Transverse colon (tissue), 4 donors: Measurements from ENCODE around the gene ATXN10. TPM values are rescaled to one million over a fixed set of nuclear protein-coding genes. Genes with fewer than 3 reads are reported as not detected.

Source experiments
- DNase-seq: peaks from one replicate; pipeline ENCODE4 v3.0.0-alpha.2; 2019
- H3K27ac ChIP-seq, 4 donors: fragments of 200-600 bp; sonication (generic); 2 replicates each; pipeline ENCODE4 v1.5.1; 2016 to 2018; ENCODE audit warnings: inconsistent platforms in 4 of 4
- H3K27me3 ChIP-seq: fragments of 200-600 bp; sonication (generic); 2 replicates; pipeline ENCODE4 v1.5.1; 2017; ENCODE audit warnings: inconsistent platforms
- H3K36me3 ChIP-seq, 4 donors: fragments of 200-600 bp; sonication (generic); 2 replicates each; pipeline ENCODE4 v1.5.1; 2017 to 2019; ENCODE audit warnings: inconsistent platforms in 4 of 4
- H3K4me1 ChIP-seq, 4 donors: fragments of 200-600 bp; sonication (generic); 2 replicates each; pipeline ENCODE4 v1.5.1; 2017 to 2020; ENCODE audit warnings: inconsistent platforms in 4 of 4
- H3K4me3 ChIP-seq, 4 donors: fragments of 200-600 bp; sonication (generic); 1 replicate in 1 of 4; 2 replicates in 3 of 4; pipeline versions ENCODE4 v1.5.1 to v1.6.1; 2017 to 2019; ENCODE audit warnings: inconsistent platforms in 4 of 4
- H3K9me3 ChIP-seq, 2 donors: fragments of 200-600 bp; sonication (generic); 2 replicates each; pipeline ENCODE4 v1.5.1; 2017 to 2019; ENCODE audit warnings: inconsistent platforms in 2 of 2
- CTCF ChIP-seq, 5 experiments: fragments of 200-600 bp in 3 of 5; fragments of 450-650 bp in 2 of 5; sonication (generic) in 3 of 5; IDR thresholded peaks; 1 replicate in 2 of 5; 2 replicates in 3 of 5; pipeline ENCODE4 v1.5.1; 2016 to 2017; ENCODE audit warnings: antibody characterized with exemption in 5 of 5, inconsistent platforms in 3 of 5, mild to moderate bottlenecking in 2 of 5, moderate library complexity in 1 of 5
- EP300 ChIP-seq: sonication (generic); formaldehyde crosslinking; IDR thresholded peaks from one replicate; pipeline ENCODE4 v1.6.1; 2017; ENCODE audit warnings: antibody characterized with exemption, low read depth
- POLR2A ChIP-seq: fragments of 450-650 bp; IDR thresholded peaks from one replicate; pipeline ENCODE4 v1.6.1; 2016; ENCODE audit warnings: antibody characterized with exemption, mild to moderate bottlenecking, moderate library complexity
- POLR2AphosphoS5 ChIP-seq, 3 donors: sonication (generic); formaldehyde crosslinking; IDR thresholded peaks; one replicate each; pipeline ENCODE4 v1.6.1; 2016; ENCODE audit warnings: antibody characterized with exemption in 3 of 3
- WGBS, 2 donors: methylation state at CpG; one replicate each; pipeline ENCODE4 v1.1.5; 2018; ENCODE audit warnings: low coverage in 1 of 2; 5-methylcytosine and 5-hydroxymethylcytosine counted together
- in situ Hi-C, 4 donors: fragments of 200-750 bp; cut with MboI; loops; one replicate each; pipeline versions ENCODE4 v1.15.0 to v1.15.1; 2017; ENCODE audit warnings: low sequenced_read_pairs in 3 of 4, low pct_ligation_motif_present in 1 of 4, low pct_unique_long_range_greater_than_20kb in 1 of 4
- intact Hi-C: fragments of 100-400 bp; cut with DNase I; formaldehyde crosslinking; loops from one replicate; pipeline ENCODE4 v1.15.1; 2023; ENCODE audit warnings: low total_unique reads
- total RNA-seq, 4 donors: library from RNA; depleted of rRNA; stranded (reverse); fragments of >200 nt; gene quantifications; one replicate each; pipeline ENCODE4 v1.1.0, GENCODE V29; 2016

ATXN10 gene
- total RNA-seq, 4 donors from 2014 or later = 27.3 to 88.3 (median 47.8) TPM

- intact Hi-C loops = no loop called here
- DNase-seq = peak; percentile 3
- 19 to 35% methylated on average over 5 to 25 of the region's 25 CpGs for WGBS, 2 donors
- peaks cover 80% of the 10 kb centered on the region for H3K27me3 ChIP-seq
- TF ChIP-seq CTCF (IDR thresholded peaks at IDR 0.05) (no peak), POLR2A (no peak), EP300 (no peak), POLR2AphosphoS5 (IDR thresholded peaks at IDR 0.05) (no peak)
- in situ Hi-C loops = no loop called here
- no peak overlapping the region for H3K27ac ChIP-seq
- no peaks in the 10 kb centered on the region for H3K9me3 ChIP-seq
- H3K36me3 ChIP-seq = no peaks in the 10 kb centered on the region
- H3K4me1 ChIP-seq = no peaks in the 10 kb centered on the region
- H3K4me3 ChIP-seq = no peak overlapping the region
Observed at GRCh38 chr22:45878051-45878781, 206.6 kb downstream of the ATXN10 start.

GRCh38 chr22:45878901-45879551 lies 207.4 kb downstream of the ATXN10 start:
- intact Hi-C loops = no loop called here
- Histone ChIP-seq H3K4me3 (no peak overlapping the region), H3K4me1 (no peaks in the 10 kb centered on the region), H3K27ac (no peak overlapping the region), H3K9me3 (no peaks in the 10 kb centered on the region), H3K36me3 (no peaks in the 10 kb centered on the region), H3K27me3 (peaks cover 79% of the 10 kb centered on the region)
- TF ChIP-seq POLR2A (no peak), CTCF (IDR thresholded peaks at IDR 0.05) (no peak), EP300 (no peak), POLR2AphosphoS5 (IDR thresholded peaks at IDR 0.05) (no peak)
- in situ Hi-C loops = no loop called here
- WGBS, 2 donors = 20 to 39% methylated on average over 1 to 9 of the region's 16 CpGs
- no peak for DNase-seq

DNA sequence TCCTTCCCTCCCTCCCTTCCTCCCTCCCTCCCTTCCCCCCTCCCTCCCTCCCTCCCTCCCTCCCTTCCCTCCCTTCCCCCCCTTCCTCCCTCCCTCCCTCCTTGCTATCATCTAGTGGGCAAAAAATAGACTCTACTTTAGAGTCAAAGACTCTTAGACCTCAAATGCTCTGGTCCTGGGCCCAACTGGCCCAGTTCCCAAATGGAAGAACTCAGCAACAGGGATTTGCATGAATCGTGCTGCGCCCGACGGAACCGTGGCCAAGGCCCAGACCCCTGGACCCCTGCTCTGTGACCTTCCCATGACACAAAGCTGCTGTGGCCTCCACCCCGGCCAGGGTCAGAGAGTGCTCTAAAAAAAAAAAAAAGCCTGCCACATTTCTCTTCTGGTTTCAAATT lies 207.9 kb downstream of the ATXN10 start:
- 44 to 80% methylated on average over 1 to 6 of the region's 6 CpGs for WGBS, 2 donors
- H3K27me3 ChIP-seq = peaks cover 77% of the 10 kb centered on the region
- DNase-seq = no peak
- no peaks in the 10 kb centered on the region for H3K4me1 ChIP-seq
- in situ Hi-C loops (no loop called here), intact Hi-C loops (no loop called here)
- TF ChIP-seq POLR2AphosphoS5 (IDR thresholded peaks at IDR 0.05) = no peak
- TF ChIP-seq POLR2A = no peak
- no peak for TF ChIP-seq CTCF (IDR thresholded peaks at IDR 0.05)
- H3K9me3 ChIP-seq = no peaks in the 10 kb centered on the region
- no peaks in the 10 kb centered on the region for H3K36me3 ChIP-seq
- no peak overlapping the region for H3K4me3 ChIP-seq
- no peak overlapping the region for H3K27ac ChIP-seq

DNA sequence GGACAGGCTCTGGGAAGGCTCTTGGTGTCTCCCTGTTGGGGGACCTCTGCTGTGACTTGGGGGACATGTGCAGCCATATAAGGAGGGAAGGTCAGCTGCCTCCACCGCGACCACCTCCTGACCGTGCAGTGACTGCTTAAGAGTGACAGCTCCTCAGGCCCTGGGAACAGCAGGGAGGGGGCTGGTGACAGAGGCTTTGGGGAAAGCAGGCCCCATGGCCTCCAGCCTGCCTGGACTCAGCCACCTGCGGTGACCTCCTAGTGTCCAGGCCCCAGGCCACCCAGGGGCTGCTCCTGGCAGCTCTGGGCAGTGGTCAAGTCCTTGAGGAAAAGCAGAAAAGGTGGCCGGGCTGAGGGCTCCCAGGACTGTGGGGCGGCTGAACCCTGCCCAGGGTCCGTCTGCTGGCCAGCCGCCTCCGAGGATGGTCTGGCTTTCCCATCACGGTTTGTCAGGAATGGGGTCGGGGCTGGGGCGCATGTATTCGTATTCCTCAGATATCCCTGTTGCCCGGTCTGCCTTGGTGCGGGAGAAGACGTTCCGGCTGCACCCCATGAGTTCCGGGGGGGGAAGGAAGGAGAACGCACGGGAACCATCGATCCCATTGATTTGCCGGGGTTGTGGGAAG lies 208.6 kb downstream of the ATXN10 start:
- DNase-seq = no peak
- in situ Hi-C loops (no loop called here), intact Hi-C loops (no loop called here)
- H3K4me1 ChIP-seq = no peaks in the 10 kb centered on the region
- peaks cover 78% of the 10 kb centered on the region for H3K27me3 ChIP-seq
- WGBS, 2 donors = 50% methylated on average over 22 of the region's 22 CpGs; no CpG with 5 or more reads in 1 of the 2 donors
- TF ChIP-seq CTCF (IDR thresholded peaks at IDR 0.05) = no peak
- TF ChIP-seq POLR2A = no peak
- no peak for TF ChIP-seq EP300
- TF ChIP-seq POLR2AphosphoS5 (IDR thresholded peaks at IDR 0.05) = no peak
- no peak overlapping the region for H3K27ac ChIP-seq
- no peaks in the 10 kb centered on the region for H3K9me3 ChIP-seq
- H3K36me3 ChIP-seq = no peaks in the 10 kb centered on the region
- no peak overlapping the region for H3K4me3 ChIP-seq
